Measurements from ENCODE around the gene PLCB1. TPM values are rescaled to one million over a fixed set of nuclear protein-coding genes. Genes with fewer than 3 reads are reported as not detected.

The PLCB1 gene
- total and polyA plus RNA-seq, 2 donors (not counting 1 experiment from before 2014, with no cell fraction given), result 13.4 to 23.3 TPM

DNA sequence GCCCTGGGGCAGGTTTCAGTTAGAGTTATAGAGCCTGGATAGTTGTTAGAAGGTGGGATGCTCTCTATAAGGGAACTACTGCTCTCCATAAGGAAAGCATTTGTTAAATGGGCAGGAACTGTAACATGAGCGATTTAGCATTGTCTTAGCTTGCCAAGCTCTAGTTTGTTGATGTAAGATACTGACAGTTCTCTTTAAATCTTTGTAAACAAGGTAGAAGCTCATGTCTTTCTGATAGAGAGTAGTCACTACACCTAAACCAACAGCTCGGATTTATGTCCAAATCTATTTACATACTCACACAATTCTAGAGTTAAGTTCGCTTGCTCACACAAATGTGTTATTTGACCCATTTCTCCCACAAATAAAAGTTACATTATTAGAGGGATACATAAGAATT lies 87.3 kb downstream of the PLCB1 start:
- no peak for DNase-seq (ENCODE audit: low read depth in 2 of 2)
- no peaks in the 10 kb centered on the region for H3K79me2 ChIP-seq (ENCODE audit: control insufficient read depth, insufficient read depth, low read length)
- H3K4me1 ChIP-seq (ENCODE audit: control insufficient read depth, extremely low read depth, insufficient read depth, low read length), result peaks cover 30% of the 10 kb centered on the region
- H2AFZ ChIP-seq (ENCODE audit: low read length), result no peak overlapping the region
- no peaks in the 10 kb centered on the region for H3K9me3 ChIP-seq (ENCODE audit: control insufficient read depth, insufficient read depth, low read depth, low read length)
- no peak overlapping the region for H3K4me2 ChIP-seq (ENCODE audit: extremely low read depth, insufficient read depth, low read length)
- H3K9ac ChIP-seq (ENCODE audit: insufficient read depth, low read length), result no peak overlapping the region
- H3K4me3 ChIP-seq (replicated peaks in 1 of 4; ENCODE audit: control extremely low read depth in 1 of 4, insufficient read depth in 1 of 4, low read depth in 3 of 4, low read length in 4 of 4), result no peak overlapping the region
- no peaks in the 10 kb centered on the region for H3K36me3 ChIP-seq (ENCODE audit: control insufficient read depth, insufficient read depth, low read length)
- no peaks in the 10 kb centered on the region for H4K20me1 ChIP-seq (ENCODE audit: control insufficient read depth, extremely low read depth, insufficient read depth, low read length)
- no peak overlapping the region for H3K27ac ChIP-seq (ENCODE audit: insufficient read depth, low read length)
- no peaks in the 10 kb centered on the region for H3K27me3 ChIP-seq (ENCODE audit: control insufficient read depth, insufficient read depth, low read length)
- TF ChIP-seq, protein P1, sequence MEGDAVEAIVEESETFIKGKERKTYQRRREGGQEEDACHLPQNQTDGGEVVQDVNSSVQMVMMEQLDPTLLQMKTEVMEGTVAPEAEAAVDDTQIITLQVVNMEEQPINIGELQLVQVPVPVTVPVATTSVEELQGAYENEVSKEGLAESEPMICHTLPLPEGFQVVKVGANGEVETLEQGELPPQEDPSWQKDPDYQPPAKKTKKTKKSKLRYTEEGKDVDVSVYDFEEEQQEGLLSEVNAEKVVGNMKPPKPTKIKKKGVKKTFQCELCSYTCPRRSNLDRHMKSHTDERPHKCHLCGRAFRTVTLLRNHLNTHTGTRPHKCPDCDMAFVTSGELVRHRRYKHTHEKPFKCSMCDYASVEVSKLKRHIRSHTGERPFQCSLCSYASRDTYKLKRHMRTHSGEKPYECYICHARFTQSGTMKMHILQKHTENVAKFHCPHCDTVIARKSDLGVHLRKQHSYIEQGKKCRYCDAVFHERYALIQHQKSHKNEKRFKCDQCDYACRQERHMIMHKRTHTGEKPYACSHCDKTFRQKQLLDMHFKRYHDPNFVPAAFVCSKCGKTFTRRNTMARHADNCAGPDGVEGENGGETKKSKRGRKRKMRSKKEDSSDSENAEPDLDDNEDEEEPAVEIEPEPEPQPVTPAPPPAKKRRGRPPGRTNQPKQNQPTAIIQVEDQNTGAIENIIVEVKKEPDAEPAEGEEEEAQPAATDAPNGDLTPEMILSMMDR (conservative IDR thresholded peaks at IDR 0.05 in 1 of 2, IDR thresholded peaks at IDR 0.05 in 1 of 2; ENCODE audit: low read depth in 1 of 2, low read length in 2 of 2), result no peak

GRCh38 chr20:8220716-8221115 lies 88.7 kb downstream of the PLCB1 start:
- Histone ChIP-seq H4K20me1 (ENCODE audit: control insufficient read depth, extremely low read depth, insufficient read depth, low read length) (no peaks in the 10 kb centered on the region), H3K4me2 (ENCODE audit: extremely low read depth, insufficient read depth, low read length) (no peak overlapping the region), H3K9ac (ENCODE audit: insufficient read depth, low read length) (no peak overlapping the region), H2AFZ (ENCODE audit: low read length) (no peak overlapping the region), H3K79me2 (ENCODE audit: control insufficient read depth, insufficient read depth, low read length) (no peaks in the 10 kb centered on the region), H3K27me3 (ENCODE audit: control insufficient read depth, insufficient read depth, low read length) (no peaks in the 10 kb centered on the region), H3K4me1 (ENCODE audit: control insufficient read depth, extremely low read depth, insufficient read depth, low read length) (peaks cover 27% of the 10 kb centered on the region), H3K36me3 (ENCODE audit: control insufficient read depth, insufficient read depth, low read length) (no peaks in the 10 kb centered on the region), H3K4me3 (replicated peaks in 1 of 4; ENCODE audit: control extremely low read depth in 1 of 4, insufficient read depth in 1 of 4, low read depth in 3 of 4, low read length in 4 of 4) (no peak overlapping the region), H3K27ac (ENCODE audit: insufficient read depth, low read length) (no peak overlapping the region), H3K9me3 (ENCODE audit: control insufficient read depth, insufficient read depth, low read depth, low read length) (no peaks in the 10 kb centered on the region)
- DNase-seq (ENCODE audit: low read depth in 2 of 2), result no peak
- no peak for TF ChIP-seq EZH2 (IDR thresholded peaks at IDR 0.05; ENCODE audit: low read length, missing control alignments)

- Histone ChIP-seq H3K4me2 (ENCODE audit: extremely low read depth, insufficient read depth, low read length) (no peak overlapping the region), H3K27ac (ENCODE audit: insufficient read depth, low read length) (no peak overlapping the region)
Measured at GRCh38 chr20:8221887-8222419, 89.9 kb downstream of the PLCB1 start.

More at GRCh38 chr20:8221887-8222419, 89.9 kb downstream of the PLCB1 start:
- Histone ChIP-seq H3K4me1 (ENCODE audit: control insufficient read depth, extremely low read depth, insufficient read depth, low read length) (peaks cover 22% of the 10 kb centered on the region), H3K36me3 (ENCODE audit: control insufficient read depth, insufficient read depth, low read length) (no peaks in the 10 kb centered on the region), H3K27me3 (ENCODE audit: control insufficient read depth, insufficient read depth, low read length) (no peaks in the 10 kb centered on the region), H3K9ac (ENCODE audit: insufficient read depth, low read length) (no peak overlapping the region), H3K79me2 (ENCODE audit: control insufficient read depth, insufficient read depth, low read length) (no peaks in the 10 kb centered on the region), H3K4me3 (replicated peaks in 1 of 4; ENCODE audit: control extremely low read depth in 1 of 4, insufficient read depth in 1 of 4, low read depth in 3 of 4, low read length in 4 of 4) (no peak overlapping the region), H2AFZ (ENCODE audit: low read length) (no peak overlapping the region), H3K9me3 (ENCODE audit: control insufficient read depth, insufficient read depth, low read depth, low read length) (no peaks in the 10 kb centered on the region), H4K20me1 (ENCODE audit: control insufficient read depth, extremely low read depth, insufficient read depth, low read length) (no peaks in the 10 kb centered on the region)
- no peak for DNase-seq (ENCODE audit: low read depth in 2 of 2)
- TF ChIP-seq, protein P1 (conservative IDR thresholded peaks at IDR 0.05 in 1 of 2, IDR thresholded peaks at IDR 0.05 in 1 of 2; ENCODE audit: low read depth in 1 of 2, low read length in 2 of 2), result no peak
- no peak for TF ChIP-seq EZH2 (IDR thresholded peaks at IDR 0.05; ENCODE audit: low read length, missing control alignments)
